Astrocyte (in vitro differentiated cells and primary cell): ENCODE results near the gene OR56A5. TPM values are rescaled to one million over a fixed set of nuclear protein-coding genes. Genes with fewer than 3 reads are reported as not detected.

Experiments used
- DNase-seq: peaks from one replicate; pipeline ENCODE4 v3.0.0-alpha.2; 2010; ENCODE audit warnings: low read depth
- FAIRE-seq: peaks from 2 replicates; lab custom pipeline; 2011; peaks lifted over from hg19 to GRCh38; lab: Jason Lieb, UNC
- H2AFZ ChIP-seq: 2 replicates; pipeline ENCODE4 v1.6.0; 2012; ENCODE audit warnings: low read depth, low read length, inconsistent platforms
- H3K27ac ChIP-seq: 2 replicates; pipeline ENCODE4 v1.5.1; 2011; ENCODE audit warnings: low read depth, low read length, inconsistent platforms
- H3K27me3 ChIP-seq: 2 replicates; pipeline ENCODE4 v1.6.0; 2011; ENCODE audit warnings: low read length, inconsistent platforms; ENCODE audit not compliant: insufficient read depth
- H3K36me3 ChIP-seq: 2 replicates; pipeline ENCODE4 v1.5.1; 2011; ENCODE audit warnings: low read length, inconsistent platforms; ENCODE audit not compliant: insufficient read depth
- H3K4me1 ChIP-seq: 2 replicates; pipeline ENCODE4 v1.5.1; 2011; ENCODE audit warnings: low read length, inconsistent platforms; ENCODE audit not compliant: insufficient read depth
- H3K4me2 ChIP-seq: 2 replicates; pipeline ENCODE4 v1.6.0; 2012; ENCODE audit warnings: low read length, inconsistent platforms
- H3K4me3 ChIP-seq: 2 replicates; pipeline ENCODE4 v1.5.1; 2011; ENCODE audit warnings: low read depth, mild to moderate bottlenecking, low read length, inconsistent platforms; ENCODE audit not compliant: insufficient read depth
- H3K79me2 ChIP-seq: 2 replicates; pipeline ENCODE4 v1.6.0; 2012; ENCODE audit warnings: mild to moderate bottlenecking, low read length, inconsistent platforms; ENCODE audit not compliant: insufficient read depth
- H3K9ac ChIP-seq: 2 replicates; pipeline ENCODE4 v1.6.0; 2012; ENCODE audit warnings: mild to moderate bottlenecking, low read length, inconsistent platforms
- H3K9me3 ChIP-seq: 2 replicates; pipeline ENCODE4 v1.5.1; 2012; ENCODE audit warnings: low read depth, mild to moderate bottlenecking, low read length, inconsistent platforms; ENCODE audit not compliant: insufficient read depth
- H4K20me1 ChIP-seq: 2 replicates; pipeline ENCODE4 v1.6.0; 2012; ENCODE audit warnings: low read length, inconsistent platforms; ENCODE audit not compliant: insufficient read depth
- H3K27ac Mint-ChIP-seq: one replicate; pipeline ENCODE4 v1.8.0; 2021; ENCODE audit warnings: mild to moderate bottlenecking, mixed read lengths; ENCODE audit not compliant: unreplicated experiment
- H3K27me3 Mint-ChIP-seq: one replicate; pipeline ENCODE4 v1.8.0; 2021; ENCODE audit warnings: low read depth, mixed read lengths; ENCODE audit not compliant: unreplicated experiment
- H3K36me3 Mint-ChIP-seq: one replicate; pipeline ENCODE4 v1.8.0; 2021; ENCODE audit warnings: low read depth, mixed read lengths; ENCODE audit not compliant: unreplicated experiment
- H3K4me1 Mint-ChIP-seq: one replicate; pipeline ENCODE4 v1.8.0; 2021; ENCODE audit warnings: low read depth, mixed read lengths; ENCODE audit not compliant: unreplicated experiment
- H3K4me3 Mint-ChIP-seq: one replicate; pipeline ENCODE4 v1.8.0; 2021; ENCODE audit warnings: mild to moderate bottlenecking, moderate library complexity, mixed read lengths; ENCODE audit not compliant: unreplicated experiment
- H3K9me3 Mint-ChIP-seq: one replicate; pipeline ENCODE4 v1.8.0; 2021; ENCODE audit warnings: mild to moderate bottlenecking, mixed read lengths; ENCODE audit not compliant: unreplicated experiment
- EZH2 ChIP-seq: IDR thresholded peaks from 2 replicates; pipeline ENCODE4 v1.6.1; 2012; ENCODE audit warnings: mild to moderate bottlenecking, low read length, inconsistent platforms; ENCODE audit not compliant: insufficient read depth
- total RNA-seq: library from RNA; stranded (reverse); gene quantifications from 2 replicates; pipeline ENCODE4 v1.2.1, GENCODE V29; 2021
- TF ChIP-seq, protein P1 (sequence below): IDR thresholded peaks from 2 replicates; pipeline ENCODE4 v1.5.1; 2011; ENCODE audit warnings: low read depth, mild to moderate bottlenecking, inconsistent platforms, low read length, moderate library complexity; ENCODE audit not compliant: insufficient read depth

The OR56A5 gene
- total RNA-seq, 1 donor from 2014 or later: not detected

DNA sequence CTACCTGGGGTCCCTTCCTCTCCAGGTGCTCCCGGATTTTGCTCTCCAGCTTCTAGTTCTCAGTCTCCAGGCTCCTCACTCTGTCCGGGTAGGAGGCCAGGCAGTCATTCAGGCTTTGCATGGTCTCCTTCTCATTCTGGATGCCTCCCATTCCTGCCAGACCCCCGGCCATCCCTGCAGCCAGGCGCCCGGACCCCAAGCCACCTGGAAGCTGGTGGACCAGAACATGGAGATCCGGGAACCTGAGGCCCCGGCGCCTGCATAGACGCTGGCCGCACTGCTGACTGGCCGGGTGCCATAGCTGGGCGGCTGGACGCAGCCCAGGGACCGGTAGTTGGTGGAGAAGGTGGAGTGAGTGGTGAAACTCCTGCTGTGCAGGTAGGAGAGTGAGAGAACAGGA is 26.5 kb upstream of the OR56A5 start:
- DNase-seq (no peak), FAIRE-seq (no peak)
- Histone ChIP-seq H3K9ac (no peak overlapping the region), H3K4me3 (no peak overlapping the region), H3K27me3 (no peaks in the 10 kb centered on the region), H3K4me1 (no peaks in the 10 kb centered on the region), H3K36me3 (no peaks in the 10 kb centered on the region), H2AFZ (no peak overlapping the region), H3K9me3 (peaks cover 3% of the 10 kb centered on the region), H3K79me2 (no peaks in the 10 kb centered on the region), H3K4me2 (no peak overlapping the region), H4K20me1 (no peaks in the 10 kb centered on the region), H3K27ac (no peak overlapping the region)
- Mint-ChIP-seq H3K27ac (no peak overlapping the region), H3K4me1 (no peaks in the 10 kb centered on the region), H3K9me3 (no peaks in the 10 kb centered on the region), H3K27me3 (peaks cover 14% of the 10 kb centered on the region), H3K4me3 (no peak overlapping the region), H3K36me3 (no peaks in the 10 kb centered on the region)
- TF ChIP-seq EZH2: no peak
- TF ChIP-seq, protein P1, sequence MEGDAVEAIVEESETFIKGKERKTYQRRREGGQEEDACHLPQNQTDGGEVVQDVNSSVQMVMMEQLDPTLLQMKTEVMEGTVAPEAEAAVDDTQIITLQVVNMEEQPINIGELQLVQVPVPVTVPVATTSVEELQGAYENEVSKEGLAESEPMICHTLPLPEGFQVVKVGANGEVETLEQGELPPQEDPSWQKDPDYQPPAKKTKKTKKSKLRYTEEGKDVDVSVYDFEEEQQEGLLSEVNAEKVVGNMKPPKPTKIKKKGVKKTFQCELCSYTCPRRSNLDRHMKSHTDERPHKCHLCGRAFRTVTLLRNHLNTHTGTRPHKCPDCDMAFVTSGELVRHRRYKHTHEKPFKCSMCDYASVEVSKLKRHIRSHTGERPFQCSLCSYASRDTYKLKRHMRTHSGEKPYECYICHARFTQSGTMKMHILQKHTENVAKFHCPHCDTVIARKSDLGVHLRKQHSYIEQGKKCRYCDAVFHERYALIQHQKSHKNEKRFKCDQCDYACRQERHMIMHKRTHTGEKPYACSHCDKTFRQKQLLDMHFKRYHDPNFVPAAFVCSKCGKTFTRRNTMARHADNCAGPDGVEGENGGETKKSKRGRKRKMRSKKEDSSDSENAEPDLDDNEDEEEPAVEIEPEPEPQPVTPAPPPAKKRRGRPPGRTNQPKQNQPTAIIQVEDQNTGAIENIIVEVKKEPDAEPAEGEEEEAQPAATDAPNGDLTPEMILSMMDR: no peak

DNA sequence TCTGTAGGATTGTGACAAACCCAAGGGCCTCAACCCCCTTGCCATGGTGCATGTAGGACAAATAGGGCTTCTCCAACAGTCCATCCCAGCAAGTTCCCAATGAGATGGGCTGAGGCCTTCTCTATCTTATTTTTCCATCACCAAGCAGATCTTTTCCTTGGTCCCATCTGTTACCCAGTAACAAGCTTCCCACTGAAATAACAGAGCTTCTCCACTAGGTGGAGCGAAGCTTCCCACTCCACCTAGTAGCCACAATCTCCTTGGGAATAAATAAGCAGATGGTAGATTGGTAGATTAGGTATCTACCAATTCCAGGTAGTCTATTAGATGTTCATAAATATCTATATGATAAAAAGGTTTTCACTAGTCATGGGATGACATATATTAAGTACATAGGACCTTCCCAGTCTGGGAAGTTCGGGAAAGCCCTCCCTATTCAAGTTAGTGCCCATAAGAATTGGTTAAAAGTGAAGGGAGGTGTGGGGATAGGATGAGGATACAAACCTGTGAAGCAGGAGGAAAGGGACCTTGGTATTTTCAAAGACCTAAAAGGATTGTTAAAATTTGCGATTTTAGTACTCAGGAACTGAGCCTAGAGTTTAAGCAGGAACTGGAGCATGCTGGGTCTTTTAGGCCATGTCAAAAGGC is 24.4 kb upstream of the OR56A5 start:
- Histone ChIP-seq H3K4me2 (no peak overlapping the region), H3K9ac (no peak overlapping the region), H3K36me3 (no peaks in the 10 kb centered on the region), H3K27ac (no peak overlapping the region), H2AFZ (no peak overlapping the region), H3K4me3 (no peak overlapping the region), H4K20me1 (no peaks in the 10 kb centered on the region), H3K27me3 (no peaks in the 10 kb centered on the region), H3K4me1 (no peaks in the 10 kb centered on the region), H3K9me3 (peaks cover 3% of the 10 kb centered on the region), H3K79me2 (no peaks in the 10 kb centered on the region)
- H3K36me3 Mint-ChIP-seq: no peaks in the 10 kb centered on the region
- H3K27me3 Mint-ChIP-seq: peaks cover 10% of the 10 kb centered on the region
- no peak overlapping the region for H3K27ac Mint-ChIP-seq
- no peaks in the 10 kb centered on the region for H3K4me1 Mint-ChIP-seq
- no peak for DNase-seq
- TF ChIP-seq, protein P1: no peak
- TF ChIP-seq EZH2: no peak
- H3K4me3 Mint-ChIP-seq: no peak overlapping the region
- no peak for FAIRE-seq
- no peaks in the 10 kb centered on the region for H3K9me3 Mint-ChIP-seq

DNA sequence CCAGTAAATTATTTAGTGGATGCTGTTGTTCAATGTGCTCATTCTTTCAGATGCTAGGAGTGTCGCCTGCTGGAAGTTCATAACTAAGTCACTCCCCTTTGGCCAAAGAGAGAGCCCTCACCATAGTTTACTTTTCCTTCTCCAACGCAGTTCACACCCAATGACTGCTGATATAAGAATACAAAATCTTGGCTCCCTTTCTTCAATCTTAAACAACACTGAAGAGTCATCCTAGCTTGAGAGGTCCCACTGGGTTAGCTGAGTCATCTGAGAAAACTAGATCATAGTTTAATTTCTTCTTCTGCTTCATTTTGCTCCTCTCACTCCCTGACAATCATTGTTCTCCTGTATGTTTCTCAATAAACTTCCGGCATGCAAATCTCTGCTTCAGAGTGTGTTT is 23.9 kb upstream of the OR56A5 start:
- Histone ChIP-seq H3K36me3 (no peaks in the 10 kb centered on the region), H2AFZ (no peak overlapping the region), H3K27ac (no peak overlapping the region), H3K9ac (no peak overlapping the region), H3K4me2 (no peak overlapping the region), H4K20me1 (no peaks in the 10 kb centered on the region), H3K4me3 (no peak overlapping the region), H3K9me3 (peaks cover 3% of the 10 kb centered on the region), H3K4me1 (no peaks in the 10 kb centered on the region), H3K79me2 (no peaks in the 10 kb centered on the region), H3K27me3 (no peaks in the 10 kb centered on the region)
- no peak for TF ChIP-seq EZH2
- TF ChIP-seq, protein P1: no peak
- H3K9me3 Mint-ChIP-seq: no peaks in the 10 kb centered on the region
- H3K27ac Mint-ChIP-seq: no peak overlapping the region
- peaks cover 11% of the 10 kb centered on the region for H3K27me3 Mint-ChIP-seq
- FAIRE-seq (no peak), DNase-seq (no peak)
- H3K4me1 Mint-ChIP-seq: no peaks in the 10 kb centered on the region
- no peak overlapping the region for H3K4me3 Mint-ChIP-seq
- no peaks in the 10 kb centered on the region for H3K36me3 Mint-ChIP-seq
